ENCODE measurements around the gene CELSR2.

Gene CELSR2

DNA sequence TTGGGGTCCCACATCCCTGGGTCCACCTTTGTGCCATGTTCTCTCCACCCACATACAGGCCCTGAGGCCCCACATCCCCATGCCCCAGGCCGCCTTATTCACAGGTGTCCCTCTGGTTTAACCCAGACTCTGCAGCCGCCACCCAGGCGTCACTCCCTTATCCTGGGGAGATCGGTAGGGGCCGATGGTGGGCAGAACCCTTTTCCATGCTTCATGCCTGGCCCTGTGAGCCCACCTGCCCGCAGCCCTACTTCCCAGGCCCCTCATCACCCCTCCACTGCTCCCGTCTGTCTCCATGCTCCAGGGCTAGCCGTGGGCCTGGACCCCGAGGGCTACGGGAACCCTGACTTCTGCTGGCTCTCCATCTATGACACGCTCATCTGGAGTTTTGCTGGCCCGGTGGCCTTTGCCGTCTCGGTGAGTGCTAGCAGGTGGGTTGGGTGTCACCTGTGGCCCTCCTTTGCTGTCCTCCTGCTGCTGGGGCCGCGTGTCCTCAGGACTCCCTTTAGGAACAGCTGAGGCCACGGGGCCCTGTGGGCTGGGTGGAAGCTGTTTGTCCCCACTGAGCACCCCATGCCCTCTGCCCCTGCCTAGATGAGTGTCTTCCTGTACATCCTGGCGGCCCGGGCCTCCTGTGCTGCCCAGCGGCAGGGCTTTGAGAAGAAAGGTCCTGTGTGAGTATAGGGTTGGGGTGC is 21.4 kb downstream of the CELSR2 start:
- Histone ChIP-seq H3K4me1 (ENCODE audit: control insufficient read depth, low read depth, low read length) (no peaks in the 10 kb centered on the region), H3K36me3 (ENCODE audit: control insufficient read depth, low read depth, low read length) (peaks cover 24% of the 10 kb centered on the region), H3K27me3 (ENCODE audit: control insufficient read depth, insufficient read depth, low read length) (no peaks in the 10 kb centered on the region), H3K4me3 (ENCODE audit: low read length) (no peak overlapping the region), H3K9ac (ENCODE audit: low read length) (no peak overlapping the region), H3K27ac (ENCODE audit: low read length) (no peak overlapping the region), H3K9me3 (ENCODE audit: control insufficient read depth, low read depth, low read length) (no peaks in the 10 kb centered on the region)

DNA sequence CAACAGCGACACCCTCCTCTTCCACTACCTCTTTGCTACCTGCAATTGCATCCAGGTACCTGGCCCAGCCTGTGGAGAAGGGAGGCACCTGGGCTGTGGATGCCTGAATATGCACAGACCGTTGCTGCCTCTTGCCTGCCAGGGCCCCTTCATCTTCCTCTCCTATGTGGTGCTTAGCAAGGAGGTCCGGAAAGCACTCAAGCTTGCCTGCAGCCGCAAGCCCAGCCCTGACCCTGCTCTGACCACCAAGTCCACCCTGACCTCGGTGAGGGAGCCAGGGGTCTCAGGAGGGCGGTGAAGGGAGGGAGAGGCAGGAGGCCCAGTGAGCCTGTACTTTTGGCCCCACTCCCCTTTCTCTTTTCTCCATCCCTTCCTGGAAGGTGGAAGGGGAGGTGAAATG is 22.1 kb downstream of the CELSR2 start:
- H3K4me3 ChIP-seq (ENCODE audit: low read length) = no peak overlapping the region
- peaks cover 23% of the 10 kb centered on the region for H3K36me3 ChIP-seq (ENCODE audit: control insufficient read depth, low read depth, low read length)
- H3K27me3 ChIP-seq (ENCODE audit: control insufficient read depth, insufficient read depth, low read length) = no peaks in the 10 kb centered on the region
- H3K27ac ChIP-seq (ENCODE audit: low read length) = no peak overlapping the region
- H3K4me1 ChIP-seq (ENCODE audit: control insufficient read depth, low read depth, low read length) = no peaks in the 10 kb centered on the region
- H3K9ac ChIP-seq (ENCODE audit: low read length) = no peak overlapping the region
- no peaks in the 10 kb centered on the region for H3K9me3 ChIP-seq (ENCODE audit: control insufficient read depth, low read depth, low read length)

DNA sequence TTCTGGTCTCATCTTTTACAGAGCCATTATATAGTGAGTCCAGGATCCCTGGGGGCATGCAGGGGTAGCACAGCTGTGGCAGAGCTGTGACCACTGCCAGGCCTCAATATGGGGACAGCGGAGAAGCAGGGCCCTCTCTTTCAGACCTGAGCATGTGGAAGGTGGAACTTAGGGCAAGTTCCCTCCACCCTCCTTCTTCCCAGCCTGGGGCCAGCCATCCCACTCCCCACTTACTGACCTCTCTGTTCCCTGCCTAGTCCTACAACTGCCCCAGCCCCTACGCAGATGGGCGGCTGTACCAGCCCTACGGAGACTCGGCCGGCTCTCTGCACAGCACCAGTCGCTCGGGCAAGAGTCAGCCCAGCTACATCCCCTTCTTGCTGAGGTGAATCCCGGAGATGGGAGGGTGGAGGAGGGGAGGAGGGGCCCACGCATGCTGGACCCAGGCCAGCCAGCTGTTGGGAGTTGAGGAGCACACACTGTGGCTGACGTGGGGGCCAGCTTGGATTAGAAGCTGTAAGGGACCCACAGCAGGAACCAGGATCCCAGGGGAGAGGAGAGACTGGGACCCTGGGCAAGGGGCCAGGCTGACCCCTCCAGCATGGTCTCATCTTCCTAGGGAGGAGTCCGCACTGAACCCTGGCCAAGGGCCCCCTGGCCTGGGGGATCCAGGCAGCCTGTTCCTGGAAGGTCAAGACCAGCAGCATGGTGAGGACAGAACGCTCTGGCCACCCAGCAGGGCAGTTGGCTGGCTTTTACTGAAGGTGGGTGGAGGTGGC is 22.9 kb downstream of the CELSR2 start:
- Histone ChIP-seq H3K27ac (ENCODE audit: low read length) (no peak overlapping the region), H3K9me3 (ENCODE audit: control insufficient read depth, low read depth, low read length) (no peaks in the 10 kb centered on the region), H3K9ac (ENCODE audit: low read length) (no peak overlapping the region), H3K4me1 (ENCODE audit: control insufficient read depth, low read depth, low read length) (no peaks in the 10 kb centered on the region), H3K36me3 (ENCODE audit: control insufficient read depth, low read depth, low read length) (peaks cover 23% of the 10 kb centered on the region), H3K27me3 (ENCODE audit: control insufficient read depth, insufficient read depth, low read length) (no peaks in the 10 kb centered on the region), H3K4me3 (ENCODE audit: low read length) (no peak overlapping the region)

DNA sequence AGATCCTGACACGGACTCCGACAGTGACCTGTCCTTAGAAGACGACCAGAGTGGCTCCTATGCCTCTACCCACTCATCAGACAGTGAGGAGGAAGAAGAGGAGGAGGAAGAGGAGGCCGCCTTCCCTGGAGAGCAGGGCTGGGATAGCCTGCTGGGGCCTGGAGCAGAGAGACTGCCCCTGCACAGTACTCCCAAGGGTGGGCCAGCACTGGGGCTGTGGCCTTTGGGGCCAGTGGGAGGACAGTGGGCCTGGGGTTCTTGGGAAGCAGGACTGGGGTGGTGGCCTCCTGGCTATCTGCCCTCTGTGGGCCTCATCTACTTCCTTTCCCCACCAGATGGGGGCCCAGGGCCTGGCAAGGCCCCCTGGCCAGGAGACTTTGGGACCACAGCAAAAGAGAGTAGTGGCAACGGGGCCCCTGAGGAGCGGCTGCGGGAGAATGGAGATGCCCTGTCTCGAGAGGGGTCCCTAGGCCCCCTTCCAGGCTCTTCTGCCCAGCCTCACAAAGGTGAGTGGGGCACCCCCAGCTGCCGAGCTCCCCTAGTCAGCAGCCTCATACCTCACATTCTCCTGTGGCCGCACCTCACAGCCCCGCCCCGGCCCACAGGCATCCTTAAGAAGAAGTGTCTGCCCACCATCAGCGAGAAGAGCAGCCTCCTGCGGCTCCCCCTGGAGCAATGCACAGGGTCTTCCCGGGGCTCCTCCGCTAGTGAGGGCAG is 23.6 kb downstream of the CELSR2 start:
- no peak overlapping the region for H3K9ac ChIP-seq (ENCODE audit: low read length)
- H3K27me3 ChIP-seq (ENCODE audit: control insufficient read depth, insufficient read depth, low read length) = no peaks in the 10 kb centered on the region
- H3K4me3 ChIP-seq (ENCODE audit: low read length) = no peak overlapping the region
- H3K36me3 ChIP-seq (ENCODE audit: control insufficient read depth, low read depth, low read length) = peaks cover 18% of the 10 kb centered on the region
- no peak overlapping the region for H3K27ac ChIP-seq (ENCODE audit: low read length)
- H3K4me1 ChIP-seq (ENCODE audit: control insufficient read depth, low read depth, low read length) = no peaks in the 10 kb centered on the region
- H3K9me3 ChIP-seq (ENCODE audit: control insufficient read depth, low read depth, low read length) = no peaks in the 10 kb centered on the region

GRCh38 chr1:109273570-109274288 is 24.4 kb downstream of the CELSR2 start:
- Histone ChIP-seq H3K4me3 (ENCODE audit: low read length) (no peak overlapping the region), H3K9ac (ENCODE audit: low read length) (no peak overlapping the region), H3K27ac (ENCODE audit: low read length) (no peak overlapping the region), H3K9me3 (ENCODE audit: control insufficient read depth, low read depth, low read length) (no peaks in the 10 kb centered on the region), H3K27me3 (ENCODE audit: control insufficient read depth, insufficient read depth, low read length) (no peaks in the 10 kb centered on the region), H3K36me3 (ENCODE audit: control insufficient read depth, low read depth, low read length) (peaks cover 15% of the 10 kb centered on the region), H3K4me1 (ENCODE audit: control insufficient read depth, low read depth, low read length) (no peaks in the 10 kb centered on the region)

- no peaks in the 10 kb centered on the region for H3K9me3 ChIP-seq (ENCODE audit: control insufficient read depth, low read depth, low read length)
- no peak overlapping the region for H3K9ac ChIP-seq (ENCODE audit: low read length)
- no peak overlapping the region for H3K27ac ChIP-seq (ENCODE audit: low read length)
- peaks cover 16% of the 10 kb centered on the region for H3K36me3 ChIP-seq (ENCODE audit: control insufficient read depth, low read depth, low read length)
- no peak overlapping the region for H3K4me3 ChIP-seq (ENCODE audit: low read length)
- no peaks in the 10 kb centered on the region for H3K4me1 ChIP-seq (ENCODE audit: control insufficient read depth, low read depth, low read length)
- H3K27me3 ChIP-seq (ENCODE audit: control insufficient read depth, insufficient read depth, low read length) = no peaks in the 10 kb centered on the region
Measured at GRCh38 chr1:109274533-109275476, 25.5 kb downstream of the CELSR2 start.

DNA sequence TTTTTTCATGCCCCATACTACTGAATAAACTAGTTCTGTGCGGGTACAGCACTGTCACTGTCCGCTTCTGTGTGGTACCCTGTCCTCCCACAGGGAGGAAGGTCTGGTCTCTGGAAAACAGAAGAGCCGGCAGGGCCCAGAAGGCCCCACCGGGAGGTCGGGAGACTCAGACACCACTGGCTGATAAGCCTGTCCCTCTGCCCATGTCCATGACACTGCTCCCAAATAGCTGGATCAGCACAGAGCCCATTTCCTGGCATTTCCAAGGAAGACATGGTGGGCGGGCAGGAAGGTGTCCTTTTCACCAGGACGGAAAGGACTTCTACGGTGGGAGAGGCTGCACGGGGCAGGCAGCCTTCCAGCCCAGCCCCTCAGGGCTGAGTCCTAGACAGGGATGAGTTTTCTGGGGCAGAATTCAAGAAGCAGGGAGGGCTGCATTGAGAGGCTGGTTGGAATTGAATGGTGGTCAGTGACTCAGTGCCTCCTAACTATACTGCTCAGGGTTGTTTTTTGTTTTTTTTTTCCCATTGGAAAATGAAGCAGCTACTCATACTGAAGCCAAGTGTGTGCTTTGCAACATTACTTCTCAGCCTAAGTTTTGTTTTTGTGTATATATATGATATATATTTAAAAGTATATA is 26.5 kb downstream of the CELSR2 start:
- H3K27ac ChIP-seq (ENCODE audit: low read length) = no peak overlapping the region
- H3K4me1 ChIP-seq (ENCODE audit: control insufficient read depth, low read depth, low read length) = no peaks in the 10 kb centered on the region
- H3K9ac ChIP-seq (ENCODE audit: low read length) = no peak overlapping the region
- no peaks in the 10 kb centered on the region for H3K9me3 ChIP-seq (ENCODE audit: control insufficient read depth, low read depth, low read length)
- no peaks in the 10 kb centered on the region for H3K27me3 ChIP-seq (ENCODE audit: control insufficient read depth, insufficient read depth, low read length)
- H3K4me3 ChIP-seq (ENCODE audit: low read length) = no peak overlapping the region
- peaks cover 21% of the 10 kb centered on the region for H3K36me3 ChIP-seq (ENCODE audit: control insufficient read depth, low read depth, low read length)

DNA sequence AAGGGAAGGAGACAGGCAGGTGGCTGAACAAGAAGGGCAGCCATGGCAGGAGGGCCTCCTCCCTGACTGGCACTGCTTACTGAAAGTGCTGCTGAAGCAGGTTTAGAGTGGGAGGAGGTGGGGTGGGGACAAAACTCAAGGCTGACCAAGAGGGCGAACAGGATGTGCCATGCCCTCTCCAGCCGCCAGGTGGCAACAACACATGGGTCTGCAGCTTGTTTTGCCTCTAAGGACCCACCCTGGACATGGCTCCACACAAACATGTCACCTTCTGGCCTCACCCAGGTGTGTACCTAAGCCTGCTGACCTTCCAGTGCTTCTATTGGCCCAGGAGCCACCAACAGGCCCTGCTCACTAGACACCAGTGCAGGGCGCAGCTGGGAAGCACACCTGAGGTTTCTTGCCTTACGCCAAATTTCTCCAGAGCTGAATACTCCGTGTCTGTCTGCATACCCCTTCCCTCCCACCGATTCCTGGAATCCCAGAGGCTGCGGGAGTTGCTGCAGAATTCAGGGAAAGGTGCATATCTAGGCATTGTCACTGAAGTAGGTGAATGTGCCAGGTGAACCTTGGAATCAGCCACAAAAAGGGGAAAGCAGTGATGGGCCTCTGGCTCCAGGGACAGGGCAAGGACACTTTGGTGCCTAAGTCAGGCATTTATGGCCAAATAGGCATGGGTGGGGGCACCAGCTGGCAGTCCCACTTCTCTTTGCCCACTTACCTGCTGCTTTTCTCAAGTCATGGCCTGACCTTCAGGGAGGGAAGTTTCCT is 28.3 kb downstream of the CELSR2 start:
- Histone ChIP-seq H3K9me3 (ENCODE audit: control insufficient read depth, low read depth, low read length) (no peaks in the 10 kb centered on the region), H3K27ac (ENCODE audit: low read length) (no peak overlapping the region), H3K9ac (ENCODE audit: low read length) (no peak overlapping the region), H3K4me3 (ENCODE audit: low read length) (no peak overlapping the region), H3K27me3 (ENCODE audit: control insufficient read depth, insufficient read depth, low read length) (no peaks in the 10 kb centered on the region), H3K4me1 (ENCODE audit: control insufficient read depth, low read depth, low read length) (peaks cover 11% of the 10 kb centered on the region), H3K36me3 (ENCODE audit: control insufficient read depth, low read depth, low read length) (peaks cover 19% of the 10 kb centered on the region)

- no peak overlapping the region for H3K9ac ChIP-seq (ENCODE audit: low read length)
- no peak overlapping the region for H3K27ac ChIP-seq (ENCODE audit: low read length)
- H3K4me3 ChIP-seq (ENCODE audit: low read length) = no peak overlapping the region
- H3K36me3 ChIP-seq (ENCODE audit: control insufficient read depth, low read depth, low read length) = peaks cover 17% of the 10 kb centered on the region
- H3K9me3 ChIP-seq (ENCODE audit: control insufficient read depth, low read depth, low read length) = no peaks in the 10 kb centered on the region
- H3K27me3 ChIP-seq (ENCODE audit: control insufficient read depth, insufficient read depth, low read length) = no peaks in the 10 kb centered on the region
- peaks cover 19% of the 10 kb centered on the region for H3K4me1 ChIP-seq (ENCODE audit: control insufficient read depth, low read depth, low read length)
Measured at GRCh38 chr1:109279615-109280278, 30.4 kb downstream of the CELSR2 start.
